Thoracic aorta (tissue), 2 donors: ENCODE measurements around the gene MTHFD1L. TPM values are rescaled to one million over a fixed set of nuclear protein-coding genes. Genes with fewer than 3 reads are reported as not detected.
A peak's percentile ranks its signal among the peaks of the same experiment; 100 is the strongest.

Source experiments
- ATAC-seq: fragments of 150-250 bp; one replicate; pipeline ENCODE4 v1.8.0; 2017; ENCODE audit warnings: low read depth; ENCODE audit not compliant: insufficient number of reproducible peaks, low FRiP score
- DNase-seq: peaks from one replicate; pipeline ENCODE4 v3.0.0-alpha.2; 2020; ENCODE audit warnings: low spot score
- H3K27ac ChIP-seq, 2 donors: fragments of 200-600 bp; sonication (generic); 1 replicate in 1 of 2; 2 replicates in 1 of 2; pipeline ENCODE4 v1.5.1; 2016; ENCODE audit warnings: mild to moderate bottlenecking in 2 of 2, moderate library complexity in 2 of 2
- H3K27me3 ChIP-seq: fragments of 200-600 bp; sonication (generic); replicated peaks from 2 replicates; pipeline ENCODE4 v1.6.0; 2016; ENCODE audit warnings: mild to moderate bottlenecking; ENCODE audit not compliant: insufficient read depth
- H3K36me3 ChIP-seq: fragments of 200-600 bp; sonication (generic); one replicate; pipeline ENCODE4 v1.5.1; 2016
- H3K4me1 ChIP-seq, 2 donors: fragments of 200-600 bp; sonication (generic); 1 replicate in 1 of 2; 2 replicates in 1 of 2; pipeline versions ENCODE4 v1.5.1 to v1.6.0; 2016; ENCODE audit warnings: low read depth in 2 of 2, mild to moderate bottlenecking in 1 of 2; ENCODE audit not compliant: control insufficient read depth in 1 of 2
- H3K4me3 ChIP-seq: fragments of 200-600 bp; sonication (generic); 2 replicates; pipeline ENCODE4 v1.5.1; 2016; ENCODE audit warnings: mild to moderate bottlenecking
- H3K9me3 ChIP-seq: fragments of 200-600 bp; sonication (generic); 2 replicates; pipeline ENCODE4 v1.5.1; 2016
- total RNA-seq, 2 donors: library from RNA; depleted of rRNA; stranded (reverse); fragments of >200 nt; gene quantifications; one replicate each; pipeline versions ENCODE4 v1.1.0 to v1.2.3, GENCODE V29; 2016
- TF ChIP-seq, protein P1 (sequence below): fragments of 200-600 bp; sonication (generic); IDR thresholded peaks from one replicate; pipeline ENCODE4 v1.5.1; 2019; ENCODE audit warnings: antibody characterized with exemption

The MTHFD1L gene
- total RNA-seq, 2 donors from 2014 or later = 52.8 to 77.3 TPM

DNA sequence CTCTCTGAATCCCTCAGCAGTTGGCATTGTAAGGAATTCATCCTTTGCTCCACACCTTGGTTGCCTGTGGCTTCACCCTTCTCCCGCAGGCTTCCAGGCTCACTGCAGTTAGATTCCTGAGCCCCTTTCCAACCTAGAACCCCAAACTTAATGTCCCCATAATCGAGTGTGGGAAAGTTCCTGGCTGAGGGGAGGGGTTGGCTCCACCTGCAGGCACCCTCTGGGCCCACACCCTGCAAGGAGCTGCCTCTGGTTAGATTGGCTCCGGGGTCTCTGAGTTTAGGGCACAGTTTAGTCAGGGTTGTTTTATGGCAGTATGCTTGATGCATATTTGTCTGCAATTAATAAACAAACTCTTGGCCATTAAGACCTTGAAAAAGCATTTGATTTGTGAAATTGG lies 63.4 kb downstream of the MTHFD1L start:
- no peak for DNase-seq
- no peak for ATAC-seq
- H3K27ac ChIP-seq = peak overlapping the region; percentile 4 to 19
- H3K36me3 ChIP-seq = no peaks in the 10 kb centered on the region
- H3K27me3 ChIP-seq = no peaks in the 10 kb centered on the region
- H3K4me3 ChIP-seq = no peak overlapping the region
- no peaks in the 10 kb centered on the region for H3K9me3 ChIP-seq
- peaks cover 15 to 48% of the 10 kb centered on the region in 2 donors for H3K4me1 ChIP-seq
- TF ChIP-seq, protein P1, sequence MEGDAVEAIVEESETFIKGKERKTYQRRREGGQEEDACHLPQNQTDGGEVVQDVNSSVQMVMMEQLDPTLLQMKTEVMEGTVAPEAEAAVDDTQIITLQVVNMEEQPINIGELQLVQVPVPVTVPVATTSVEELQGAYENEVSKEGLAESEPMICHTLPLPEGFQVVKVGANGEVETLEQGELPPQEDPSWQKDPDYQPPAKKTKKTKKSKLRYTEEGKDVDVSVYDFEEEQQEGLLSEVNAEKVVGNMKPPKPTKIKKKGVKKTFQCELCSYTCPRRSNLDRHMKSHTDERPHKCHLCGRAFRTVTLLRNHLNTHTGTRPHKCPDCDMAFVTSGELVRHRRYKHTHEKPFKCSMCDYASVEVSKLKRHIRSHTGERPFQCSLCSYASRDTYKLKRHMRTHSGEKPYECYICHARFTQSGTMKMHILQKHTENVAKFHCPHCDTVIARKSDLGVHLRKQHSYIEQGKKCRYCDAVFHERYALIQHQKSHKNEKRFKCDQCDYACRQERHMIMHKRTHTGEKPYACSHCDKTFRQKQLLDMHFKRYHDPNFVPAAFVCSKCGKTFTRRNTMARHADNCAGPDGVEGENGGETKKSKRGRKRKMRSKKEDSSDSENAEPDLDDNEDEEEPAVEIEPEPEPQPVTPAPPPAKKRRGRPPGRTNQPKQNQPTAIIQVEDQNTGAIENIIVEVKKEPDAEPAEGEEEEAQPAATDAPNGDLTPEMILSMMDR = peak; percentile 12

DNA sequence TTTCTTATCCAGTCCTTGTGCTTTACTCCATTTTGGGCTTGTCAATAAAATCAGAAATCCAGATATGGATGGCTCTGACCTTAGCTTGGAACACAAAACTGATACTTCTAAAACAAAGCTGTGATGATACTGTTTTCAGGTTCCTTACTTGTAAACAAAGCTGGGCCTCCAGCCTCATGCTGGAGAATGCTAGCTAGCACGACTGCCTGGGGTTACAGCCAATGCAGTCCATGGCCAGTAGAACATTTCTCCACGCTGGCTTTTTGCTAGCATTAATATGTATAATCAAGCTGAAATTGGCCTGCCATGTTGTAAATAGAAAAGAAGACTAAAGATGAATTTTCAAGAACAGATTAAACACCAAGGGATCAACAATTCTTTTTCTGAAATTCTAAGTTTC lies 63.9 kb downstream of the MTHFD1L start:
- TF ChIP-seq, protein P1 = no peak
- DNase-seq = no peak
- no peaks in the 10 kb centered on the region for H3K27me3 ChIP-seq
- no peak overlapping the region for H3K4me3 ChIP-seq
- peaks cover 15 to 43% of the 10 kb centered on the region in 2 donors for H3K4me1 ChIP-seq
- no peaks in the 10 kb centered on the region for H3K9me3 ChIP-seq
- H3K27ac ChIP-seq = peak overlapping the region; percentile 11 to 19
- no peak for ATAC-seq
- no peaks in the 10 kb centered on the region for H3K36me3 ChIP-seq

DNA sequence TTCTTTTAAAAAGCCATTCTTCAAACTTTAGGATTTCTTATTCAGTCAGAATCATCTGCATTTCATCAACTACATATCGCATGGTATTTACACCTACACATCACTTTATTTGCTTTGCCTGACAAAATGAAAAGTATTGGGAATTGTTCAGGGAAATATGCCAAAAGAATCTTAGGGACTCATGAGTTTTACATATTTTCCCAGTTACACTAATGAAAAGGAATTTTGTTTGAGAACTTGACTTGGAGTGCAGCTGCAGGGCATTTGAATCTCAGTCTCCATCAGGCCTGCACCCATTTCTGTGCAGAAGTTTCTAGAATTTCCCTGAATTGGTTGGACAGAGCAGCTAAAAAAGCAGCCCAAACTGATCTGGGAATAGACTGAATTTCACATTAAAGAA lies 65.3 kb downstream of the MTHFD1L start:
- Histone ChIP-seq H3K27me3 (no peaks in the 10 kb centered on the region), H3K9me3 (no peaks in the 10 kb centered on the region), H3K27ac (no peak overlapping the region), H3K4me3 (no peak overlapping the region), H3K4me1 (peaks cover 13 to 30% of the 10 kb centered on the region in 2 donors), H3K36me3 (no peaks in the 10 kb centered on the region)
- DNase-seq = no peak
- ATAC-seq = no peak
- TF ChIP-seq, protein P1 = no peak

DNA sequence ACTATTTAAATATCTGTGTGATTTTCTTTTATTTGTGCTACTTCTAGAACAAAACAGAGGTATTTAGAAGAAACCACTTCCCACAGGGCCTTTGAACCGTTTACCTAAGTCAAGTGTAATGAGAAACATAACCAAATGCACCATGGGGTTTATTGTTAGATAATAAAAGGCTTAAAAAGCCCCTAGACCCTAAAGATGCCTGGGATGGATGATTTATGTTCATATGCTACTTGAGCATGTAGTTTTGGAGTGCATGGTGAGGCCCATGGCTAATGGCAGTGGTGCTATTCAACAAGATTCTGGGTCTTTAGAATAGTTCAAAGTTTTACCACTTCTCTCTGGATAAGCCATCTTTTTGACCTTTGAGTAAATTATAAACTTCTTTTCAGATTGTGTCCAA lies 65.9 kb downstream of the MTHFD1L start:
- Histone ChIP-seq H3K36me3 (peaks cover 2% of the 10 kb centered on the region), H3K27me3 (no peaks in the 10 kb centered on the region), H3K4me1 (peaks cover 8 to 25% of the 10 kb centered on the region in 2 donors), H3K4me3 (no peak overlapping the region), H3K9me3 (no peaks in the 10 kb centered on the region), H3K27ac (peak overlapping the region in 1 of 2 donors; percentile 2)
- DNase-seq (no peak), ATAC-seq (no peak)
- TF ChIP-seq, protein P1 = no peak

DNA sequence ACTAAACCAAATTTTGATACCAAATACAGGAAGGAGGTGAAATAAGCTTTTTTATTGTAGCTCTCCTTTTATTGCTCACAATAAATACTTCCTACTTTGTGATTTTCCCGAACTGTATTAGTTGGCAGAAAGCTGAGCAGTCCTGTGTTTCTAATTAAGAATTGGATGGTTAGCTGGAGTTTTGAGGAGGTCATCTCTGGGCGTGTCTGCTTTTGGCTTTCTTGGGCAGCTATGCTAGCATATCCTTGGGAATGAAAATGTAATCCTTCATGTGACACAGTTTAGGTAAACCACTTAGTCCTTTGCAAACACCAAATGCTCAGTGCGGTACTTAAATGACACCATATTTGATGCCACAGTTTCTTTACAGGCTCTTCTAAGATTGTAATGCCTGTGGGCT lies 67.5 kb downstream of the MTHFD1L start:
- ATAC-seq (no peak), DNase-seq (no peak)
- TF ChIP-seq, protein P1 = no peak
- Histone ChIP-seq H3K27ac (no peak overlapping the region), H3K36me3 (peaks cover 8% of the 10 kb centered on the region), H3K4me3 (no peak overlapping the region), H3K9me3 (no peaks in the 10 kb centered on the region), H3K4me1 (peaks cover 4 to 16% of the 10 kb centered on the region in 2 donors), H3K27me3 (no peaks in the 10 kb centered on the region)
